GM21526 (cell line): Measurements from ENCODE around the gene TEDC2.

Source experiments
- ATAC-seq: cut with Tn5 transposase; IDR thresholded peaks from one replicate; pipeline ENCODE4 v1.9.1; 2021; ENCODE audit warnings: moderate library complexity; ENCODE audit not compliant: unreplicated experiment, low FRiP score

TEDC2 gene

GRCh38 chr16:2508722-2509400 is 49.0 kb downstream of the TEDC2 start:
- ATAC-seq = no peak

- no peak for ATAC-seq
These were observed 51.4 kb downstream of the TEDC2 start for GRCh38 chr16:2511128-2511800.

- no peak for ATAC-seq
These were observed 52.3 kb downstream of the TEDC2 start for GRCh38 chr16:2511996-2512734.

GRCh38 chr16:2512735-2513404 is 53.0 kb downstream of the TEDC2 start:
- ATAC-seq = no peak

- ATAC-seq = peak; percentile 57
These were observed 53.8 kb downstream of the TEDC2 start, which contains the start of gene ATP6V0C for GRCh38 chr16:2513405-2514332. Gene ATP6V0C, plus strand, starts transcription at chr16:2513952. Its CDS starts 152 bp downstream, at chr16:2514104.
